ENCODE results near the gene CCDC9. TPM values are rescaled to one million over a fixed set of nuclear protein-coding genes. Genes with fewer than 3 reads are reported as not detected.
"Not testable (repeated sequence)": the region's sequence is repeated elsewhere in the genome, so short reads cannot be mapped to it uniquely, and the experiment has no call there.

CCDC9 gene
- total RNA-seq, 1 donor from 2014 or later, result 2.8 TPM

- not testable (repeated sequence) for DNase-seq
Observed at GRCh38 chr19:47261946-47262793, 5.8 kb downstream of the CCDC9 start.

- DNase-seq, result no peak
Observed at GRCh38 chr19:47264629-47265028, 8.3 kb downstream of the CCDC9 start.

- no peak for DNase-seq
Observed at GRCh38 chr19:47266401-47266941, 10.1 kb downstream of the CCDC9 start.

GRCh38 chr19:47267350-47267759 is 11.0 kb downstream of the CCDC9 start:
- DNase-seq, result peak; percentile 69

- DNase-seq, result no peak
Observed at GRCh38 chr19:47268028-47268427, 11.7 kb downstream of the CCDC9 start.

GRCh38 chr19:47269596-47269995 is 13.3 kb downstream of the CCDC9 start:
- DNase-seq, result no peak

GRCh38 chr19:47270408-47270807 is 14.1 kb downstream of the CCDC9 start:
- no peak for DNase-seq

- no peak for DNase-seq
Observed at GRCh38 chr19:47271949-47272348, 15.6 kb downstream of the CCDC9 start.

GRCh38 chr19:47272448-47273312 is 16.4 kb downstream of the CCDC9 start:
- no peak for DNase-seq

GRCh38 chr19:47273313-47274070 is 17.2 kb downstream of the CCDC9 start:
- peak; percentile 85 for DNase-seq

- DNase-seq, result peak; percentile 92
Observed at GRCh38 chr19:47274071-47274890, 18.0 kb downstream of the CCDC9 start, which contains the start of gene INAFM1. Gene INAFM1, plus strand, starts transcription at chr19:47274885. Its CDS starts 35 bp downstream, at chr19:47274920.

- no peak for DNase-seq
Observed at GRCh38 chr19:47274891-47275761, 18.8 kb downstream of the CCDC9 start.

GRCh38 chr19:47275791-47276461 is 19.6 kb downstream of the CCDC9 start:
- DNase-seq, result peak; percentile 24

GRCh38 chr19:47276513-47276912 is 20.2 kb downstream of the CCDC9 start:
- not testable (repeated sequence) for DNase-seq

GRCh38 chr19:47280183-47280797 is 24.0 kb downstream of the CCDC9 start:
- DNase-seq, result no peak

- no peak for DNase-seq
Observed at GRCh38 chr19:47283405-47284059, 27.2 kb downstream of the CCDC9 start.

GRCh38 chr19:47284324-47284899 is 28.1 kb downstream of the CCDC9 start:
- DNase-seq, result peak; percentile 20

GRCh38 chr19:47296036-47296435 is 39.7 kb downstream of the CCDC9 start:
- peak; percentile 52 for DNase-seq
